NB4 (cell line): ENCODE measurements around the gene STIM2.
A peak's percentile ranks its signal among the peaks of the same experiment; 100 is the strongest.
"Not testable (repeated sequence)": the region's sequence is repeated elsewhere in the genome, so short reads cannot be mapped to it uniquely, and the experiment has no call there.

Source experiments
- DNase-seq: peaks from one replicate; pipeline ENCODE4 v3.0.0; 2010; ENCODE audit warnings: low read depth
- H3K4me3 ChIP-seq: one replicate; pipeline ENCODE4 v1.5.1; 2011; ENCODE audit warnings: mild to moderate bottlenecking, low read depth, low read length, moderate library complexity
- CTCF ChIP-seq: IDR thresholded peaks from one replicate; pipeline ENCODE4 v1.5.1; 2012; ENCODE audit warnings: low read depth, low read length
- MAX ChIP-seq: IDR thresholded peaks from 2 replicates; pipeline ENCODE4 v1.6.1; 2011; ENCODE audit warnings: low read depth, low read length
- MYC ChIP-seq: IDR thresholded peaks from 2 replicates; pipeline ENCODE4 v1.6.1; 2011; ENCODE audit warnings: low read depth, low read length
- POLR2A ChIP-seq: IDR thresholded peaks from 2 replicates; pipeline ENCODE4 v1.6.1; 2011; ENCODE audit warnings: mild to moderate bottlenecking; ENCODE audit not compliant: insufficient read length; ENCODE audit errors: extremely low read depth

Gene STIM2

GRCh38 chr4:27020603-27021002 is 160.0 kb downstream of the STIM2 start:
- no peak for DNase-seq
- TF ChIP-seq CTCF (no peak), MAX (no peak), POLR2A (no peak), MYC (no peak)
- no peak overlapping the region for H3K4me3 ChIP-seq

GRCh38 chr4:27022963-27023362 is 162.3 kb downstream of the STIM2 start:
- TF ChIP-seq CTCF, result no peak
- no peak for TF ChIP-seq MAX
- TF ChIP-seq MYC, result no peak
- TF ChIP-seq POLR2A, result no peak
- no peak overlapping the region for H3K4me3 ChIP-seq
- no peak for DNase-seq

DNA sequence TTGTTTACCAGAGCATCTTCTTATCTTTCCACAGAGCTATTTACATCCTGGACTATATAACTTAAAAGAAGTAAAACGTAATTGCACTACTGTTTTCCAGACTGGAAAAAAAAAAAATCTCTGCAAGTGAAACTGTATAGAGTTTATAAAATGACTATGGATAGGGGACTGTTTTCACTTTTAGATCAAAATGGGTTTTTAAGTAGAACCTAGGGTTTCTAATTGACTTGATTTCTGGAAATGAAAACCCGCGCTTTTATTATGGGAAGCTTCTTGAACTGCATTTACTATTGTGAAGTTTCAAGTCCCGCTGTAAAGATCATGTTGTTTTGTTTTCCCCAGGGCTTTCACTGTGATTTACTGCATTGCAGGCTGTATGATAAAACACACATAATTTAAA is 162.7 kb downstream of the STIM2 start:
- no peak for DNase-seq
- TF ChIP-seq MYC (no peak), MAX (no peak), POLR2A (no peak), CTCF (no peak)
- H3K4me3 ChIP-seq, result no peak overlapping the region

DNA sequence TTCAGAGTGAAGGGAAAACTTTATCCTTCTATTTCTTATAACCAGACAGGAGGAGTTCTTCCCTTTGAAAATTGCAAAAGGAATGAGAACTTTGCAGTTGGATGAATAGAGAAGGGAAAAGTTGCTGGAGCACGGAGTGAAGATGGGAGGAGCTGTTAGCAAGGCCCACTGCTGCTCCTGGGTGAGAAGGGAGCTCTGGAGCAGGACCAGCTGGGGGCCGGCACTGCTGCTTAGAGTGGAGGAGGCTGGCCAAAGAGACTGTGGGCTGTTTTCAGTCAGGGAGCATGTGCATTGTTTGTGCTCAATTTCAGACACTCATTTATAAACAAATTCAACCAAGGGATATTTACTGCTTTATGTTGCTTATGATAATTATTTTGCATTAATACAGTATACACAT is 164.2 kb downstream of the STIM2 start:
- H3K4me3 ChIP-seq, result no peak overlapping the region
- no peak for TF ChIP-seq MYC
- TF ChIP-seq CTCF, result no peak
- TF ChIP-seq POLR2A, result no peak
- no peak for TF ChIP-seq MAX
- no peak for DNase-seq

DNA sequence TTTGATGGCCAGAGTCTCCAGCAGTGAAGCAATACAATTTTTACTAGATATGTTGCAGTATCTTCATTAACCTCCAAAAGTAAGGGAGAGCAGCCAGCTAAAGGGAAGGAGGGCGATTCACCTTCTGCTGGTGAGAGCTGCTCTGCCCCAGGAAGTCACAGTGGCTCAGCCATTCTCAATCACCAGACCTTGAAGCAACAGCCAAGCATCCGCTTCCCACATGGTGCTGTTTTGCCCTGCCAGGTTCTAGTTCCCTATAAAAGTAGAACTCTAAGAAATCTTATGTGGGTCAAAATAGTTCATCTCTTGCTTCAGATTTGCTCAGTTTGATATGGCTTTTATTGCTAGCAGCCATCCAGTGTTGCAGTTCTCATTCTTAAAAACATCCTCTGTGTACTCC is 166.8 kb downstream of the STIM2 start:
- TF ChIP-seq MYC, result no peak
- no peak for TF ChIP-seq CTCF
- TF ChIP-seq MAX, result no peak
- TF ChIP-seq POLR2A, result no peak
- H3K4me3 ChIP-seq, result no peak overlapping the region
- DNase-seq, result peak; percentile 16

DNA sequence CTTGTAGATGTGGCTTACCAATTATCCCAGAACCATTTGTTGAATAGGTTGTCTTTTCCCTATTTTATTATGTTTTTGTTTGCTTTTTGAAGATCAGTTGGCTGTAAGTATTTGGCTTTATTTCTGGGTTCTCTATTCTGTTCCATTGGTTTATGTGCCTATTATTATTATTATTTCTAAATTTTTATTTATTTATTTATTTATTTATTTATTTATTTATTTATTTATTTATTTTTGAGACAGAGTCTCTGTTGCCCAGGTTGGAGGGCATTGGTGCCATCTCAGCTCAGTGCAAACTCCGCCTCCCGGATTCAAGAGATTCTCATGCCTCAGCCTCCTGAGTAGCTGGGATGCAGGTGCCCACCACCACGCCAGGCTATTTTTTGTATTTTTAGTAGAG is 174.5 kb downstream of the STIM2 start:
- not testable (repeated sequence) for DNase-seq, H3K4me3 ChIP-seq
